ENCODE results near the gene STK10.

The STK10 gene

GRCh38 chr5:172004824-172005237, 183.2 kb downstream of the STK10 start:
- peak in 1 of 2 experiments; percentile 25 for DNase-seq

- peak; percentile 3 to 23 for DNase-seq
Measured at GRCh38 chr5:172003746-172004145, 184.3 kb downstream of the STK10 start.

- DNase-seq: no peak
Measured at GRCh38 chr5:172002840-172003512, 185.0 kb downstream of the STK10 start.

- peak; percentile 18 to 53 for DNase-seq
Measured at GRCh38 chr5:172002310-172002709, 185.7 kb downstream of the STK10 start.

- DNase-seq: peak; percentile 47 to 58
Measured at GRCh38 chr5:171999877-172000276, 188.1 kb downstream of the STK10 start.

- no peak for DNase-seq
Measured at GRCh38 chr5:171999100-171999499, 188.9 kb downstream of the STK10 start.

GRCh38 chr5:171997011-171997410, 191.0 kb downstream of the STK10 start:
- no peak for DNase-seq

GRCh38 chr5:171992813-171993212, 195.2 kb downstream of the STK10 start:
- DNase-seq: no peak

- DNase-seq: no peak
Measured at GRCh38 chr5:171992305-171992704, 195.7 kb downstream of the STK10 start.
